ENCODE results near the gene OSBPL9.

DNA sequence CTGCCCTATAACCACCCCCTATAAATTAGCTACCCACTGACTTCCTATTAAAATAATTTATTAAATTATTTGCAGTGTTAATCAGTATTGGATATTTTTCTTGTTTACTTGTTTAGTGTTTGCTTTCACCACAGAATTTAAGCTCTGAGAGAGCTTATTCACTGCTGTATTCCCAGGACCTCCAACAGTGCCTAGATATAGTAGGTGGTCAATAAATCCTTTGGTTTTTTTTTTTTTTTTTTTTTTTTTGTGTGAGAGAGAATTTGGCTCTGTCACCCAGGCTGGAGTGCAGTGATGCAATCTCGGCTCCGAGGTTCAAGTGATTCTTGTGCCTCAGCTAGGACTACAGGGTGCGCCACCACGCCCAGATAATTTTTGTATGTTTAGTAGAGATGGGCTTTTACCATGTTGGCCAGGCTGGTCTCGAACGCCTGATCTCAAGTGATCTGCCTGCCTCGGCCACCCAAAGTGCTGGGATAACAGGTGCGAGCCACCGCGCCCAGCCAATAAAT lies 1.1 kb upstream of the OSBPL9 start:
- TF ChIP-seq POLR2AphosphoS5 (IDR thresholded peaks at IDR 0.05), result no peak
- TF ChIP-seq CTCF (IDR thresholded peaks at IDR 0.05), result no peak
- no peak for TF ChIP-seq POLR2A (IDR thresholded peaks at IDR 0.05)
- TF ChIP-seq EP300 (IDR thresholded peaks at IDR 0.05), result no peak
